PC-3 (cell line): Measurements from ENCODE around the gene CHAC2.

Experiments
- EZH2 ChIP-seq: fragments of 300-600 bp; sonication (generic); IDR thresholded peaks from one replicate; pipeline ENCODE4 v1.6.1; 2017; ENCODE audit warnings: antibody characterized with exemption, mild to moderate bottlenecking, low read length; ENCODE audit not compliant: unreplicated experiment
- TF ChIP-seq, protein P1 (sequence below): fragments of 300-600 bp; sonication (generic); conservative IDR thresholded peaks from 2 replicates; pipeline ENCODE4 v1.5.1; 2017; ENCODE audit warnings: antibody characterized with exemption, low read depth, mild to moderate bottlenecking, low read length

DNA sequence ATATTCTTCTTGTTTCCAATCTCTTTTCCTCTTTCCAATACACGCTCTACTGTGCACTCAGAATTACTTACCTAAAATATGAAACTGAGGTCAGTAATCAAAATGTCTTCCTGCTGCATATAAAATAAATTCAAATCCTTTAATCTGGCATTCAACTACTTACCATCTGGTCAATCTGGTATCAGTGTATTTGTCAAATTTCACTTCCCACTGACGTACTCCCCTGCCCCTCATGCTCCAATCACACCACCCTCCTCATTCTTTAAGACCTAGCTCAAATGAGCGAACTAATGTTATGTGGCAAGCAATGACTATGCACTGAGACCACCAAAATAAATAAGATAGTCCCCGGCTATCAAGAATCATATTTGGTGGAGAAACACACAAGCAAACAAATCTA, 12.5 kb downstream of the CHAC2 start:
- TF ChIP-seq, protein P1, sequence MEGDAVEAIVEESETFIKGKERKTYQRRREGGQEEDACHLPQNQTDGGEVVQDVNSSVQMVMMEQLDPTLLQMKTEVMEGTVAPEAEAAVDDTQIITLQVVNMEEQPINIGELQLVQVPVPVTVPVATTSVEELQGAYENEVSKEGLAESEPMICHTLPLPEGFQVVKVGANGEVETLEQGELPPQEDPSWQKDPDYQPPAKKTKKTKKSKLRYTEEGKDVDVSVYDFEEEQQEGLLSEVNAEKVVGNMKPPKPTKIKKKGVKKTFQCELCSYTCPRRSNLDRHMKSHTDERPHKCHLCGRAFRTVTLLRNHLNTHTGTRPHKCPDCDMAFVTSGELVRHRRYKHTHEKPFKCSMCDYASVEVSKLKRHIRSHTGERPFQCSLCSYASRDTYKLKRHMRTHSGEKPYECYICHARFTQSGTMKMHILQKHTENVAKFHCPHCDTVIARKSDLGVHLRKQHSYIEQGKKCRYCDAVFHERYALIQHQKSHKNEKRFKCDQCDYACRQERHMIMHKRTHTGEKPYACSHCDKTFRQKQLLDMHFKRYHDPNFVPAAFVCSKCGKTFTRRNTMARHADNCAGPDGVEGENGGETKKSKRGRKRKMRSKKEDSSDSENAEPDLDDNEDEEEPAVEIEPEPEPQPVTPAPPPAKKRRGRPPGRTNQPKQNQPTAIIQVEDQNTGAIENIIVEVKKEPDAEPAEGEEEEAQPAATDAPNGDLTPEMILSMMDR = no peak
- no peak for TF ChIP-seq EZH2
